Fibroblast of lung (primary cell): ENCODE results near the gene KRTAP9-7. TPM values are rescaled to one million over a fixed set of nuclear protein-coding genes. Genes with fewer than 3 reads are reported as not detected.

Source experiments
- DNase-seq, 2 donors: peaks; one replicate each; pipeline versions ENCODE4 v3.0.0 to v3.0.0-alpha.2; 2010; ENCODE audit warnings: low read depth in 2 of 2
- H2AFZ ChIP-seq: 2 replicates; pipeline ENCODE4 v1.5.1; 2012; ENCODE audit warnings: low read length, control low read depth, inconsistent platforms
- H3K27ac ChIP-seq: 2 replicates; pipeline ENCODE4 v1.5.1; 2011; ENCODE audit warnings: low read length, control low read depth; ENCODE audit not compliant: insufficient read depth
- H3K27me3 ChIP-seq: 2 replicates; pipeline ENCODE4 v1.5.1; 2011; ENCODE audit warnings: mild to moderate bottlenecking, low read length; ENCODE audit not compliant: control insufficient read depth, insufficient read depth
- H3K36me3 ChIP-seq: 2 replicates; pipeline ENCODE4 v1.5.1; 2011; ENCODE audit warnings: low read length; ENCODE audit not compliant: control insufficient read depth, insufficient read depth
- H3K4me1 ChIP-seq: 2 replicates; pipeline ENCODE4 v1.5.1; 2011; ENCODE audit warnings: low read length; ENCODE audit not compliant: control insufficient read depth, insufficient read depth; ENCODE audit errors: extremely low read depth
- H3K4me2 ChIP-seq: 2 replicates; pipeline ENCODE4 v1.5.1; 2011; ENCODE audit warnings: low read length, control low read depth; ENCODE audit not compliant: insufficient read depth; ENCODE audit errors: extremely low read depth
- H3K4me3 ChIP-seq, 4 experiments: fragments of 200-600 bp in 1 of 4; sonication (generic) in 1 of 4; replicated peaks in 1 of 4; 2 replicates each; pipeline ENCODE4 v1.5.1; 2011 to 2016; ENCODE audit warnings: low read length in 4 of 4, low read depth in 3 of 4, mild to moderate bottlenecking in 3 of 4, control low read depth in 2 of 4, inconsistent platforms in 1 of 4, mixed read lengths in 1 of 4; ENCODE audit not compliant: insufficient read depth in 1 of 4; ENCODE audit errors: control extremely low read depth in 1 of 4
- H3K79me2 ChIP-seq: 2 replicates; pipeline ENCODE4 v1.5.1; 2012; ENCODE audit warnings: mild to moderate bottlenecking, low read length, inconsistent platforms; ENCODE audit not compliant: control insufficient read depth, insufficient read depth
- H3K9ac ChIP-seq: 2 replicates; pipeline ENCODE4 v1.5.1; 2011; ENCODE audit warnings: mild to moderate bottlenecking, low read length, control low read depth; ENCODE audit not compliant: insufficient read depth
- H3K9me3 ChIP-seq: 2 replicates; pipeline ENCODE4 v1.5.1; 2012; ENCODE audit warnings: low read depth, low read length; ENCODE audit not compliant: control insufficient read depth, insufficient read depth
- H4K20me1 ChIP-seq: 2 replicates; pipeline ENCODE4 v1.5.1; 2011; ENCODE audit warnings: low read length; ENCODE audit not compliant: control insufficient read depth, insufficient read depth; ENCODE audit errors: extremely low read depth
- CTCF ChIP-seq, 2 donors: IDR thresholded peaks in 1 of 2; conservative IDR thresholded peaks in 1 of 2; 1 replicate in 1 of 2; 2 replicates in 1 of 2; pipeline ENCODE4 v1.5.1; 2011 to 2012; ENCODE audit warnings: low read length in 2 of 2, control low read depth in 1 of 2, inconsistent platforms in 1 of 2, low read depth in 1 of 2, mild to moderate bottlenecking in 1 of 2
- EZH2 ChIP-seq: IDR thresholded peaks from 2 replicates; pipeline ENCODE4 v1.5.1; 2012; ENCODE audit warnings: low read length, control low read depth, mild to moderate bottlenecking; ENCODE audit errors: missing control alignments
- polyA plus RNA-seq, 2 donors: library from polyadenylated mRNA; depleted of rRNA in 1 of 2; stranded (reverse) in 1 of 2; unstranded in 1 of 2; fragments of >200 nt; gene quantifications; 2 replicates each; pipeline ENCODE4 v1.2.1, GENCODE V29; 2011 to 2012; ENCODE audit warnings: missing spikeins in 1 of 2
- total RNA-seq: library from RNA; depleted of rRNA; stranded (reverse); fragments of >200 nt; gene quantifications from 2 replicates; pipeline ENCODE4 v1.2.1, GENCODE V29; 2014

Gene KRTAP9-7
- total and polyA plus RNA-seq, 2 donors (not counting 1 experiment from before 2014, with no cell fraction given) = not detected

DNA sequence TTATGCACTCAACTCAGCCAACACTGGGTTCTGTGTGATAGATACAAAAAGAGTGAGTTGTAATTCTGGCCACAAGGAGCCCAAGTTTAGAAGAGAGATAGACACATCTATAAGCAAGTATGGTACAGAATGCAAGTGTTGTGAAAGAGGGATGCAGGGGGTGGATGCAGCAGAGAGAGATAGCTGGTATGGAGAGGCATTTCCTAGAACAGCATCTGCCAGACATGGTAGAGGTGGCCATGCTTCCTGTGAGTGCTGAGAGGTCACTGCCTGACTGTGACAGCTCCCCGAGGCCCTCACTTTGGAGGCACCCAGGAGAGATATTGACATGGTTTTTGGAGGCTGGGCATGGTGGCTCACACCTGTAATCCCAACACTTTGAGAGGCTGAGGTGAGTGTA is 35.6 kb downstream of the KRTAP9-7 start:
- no peak overlapping the region for H2AFZ ChIP-seq
- no peaks in the 10 kb centered on the region for H3K36me3 ChIP-seq
- no peaks in the 10 kb centered on the region for H3K79me2 ChIP-seq
- H3K4me2 ChIP-seq = no peak overlapping the region
- H3K4me3 ChIP-seq = no peak overlapping the region
- no peak overlapping the region for H3K27ac ChIP-seq
- no peak overlapping the region for H3K9ac ChIP-seq
- TF ChIP-seq CTCF (conservative IDR thresholded peaks at IDR 0.05 in 1 of 2, IDR thresholded peaks at IDR 0.05 in 1 of 2; ENCODE audit: low read depth in 1 of 2, low read length in 2 of 2) (no peak), EZH2 (no peak)
- H3K9me3 ChIP-seq = no peaks in the 10 kb centered on the region
- no peak for DNase-seq
- H3K27me3 ChIP-seq = peaks cover 12% of the 10 kb centered on the region
- H4K20me1 ChIP-seq = no peaks in the 10 kb centered on the region
- H3K4me1 ChIP-seq = no peaks in the 10 kb centered on the region

DNA sequence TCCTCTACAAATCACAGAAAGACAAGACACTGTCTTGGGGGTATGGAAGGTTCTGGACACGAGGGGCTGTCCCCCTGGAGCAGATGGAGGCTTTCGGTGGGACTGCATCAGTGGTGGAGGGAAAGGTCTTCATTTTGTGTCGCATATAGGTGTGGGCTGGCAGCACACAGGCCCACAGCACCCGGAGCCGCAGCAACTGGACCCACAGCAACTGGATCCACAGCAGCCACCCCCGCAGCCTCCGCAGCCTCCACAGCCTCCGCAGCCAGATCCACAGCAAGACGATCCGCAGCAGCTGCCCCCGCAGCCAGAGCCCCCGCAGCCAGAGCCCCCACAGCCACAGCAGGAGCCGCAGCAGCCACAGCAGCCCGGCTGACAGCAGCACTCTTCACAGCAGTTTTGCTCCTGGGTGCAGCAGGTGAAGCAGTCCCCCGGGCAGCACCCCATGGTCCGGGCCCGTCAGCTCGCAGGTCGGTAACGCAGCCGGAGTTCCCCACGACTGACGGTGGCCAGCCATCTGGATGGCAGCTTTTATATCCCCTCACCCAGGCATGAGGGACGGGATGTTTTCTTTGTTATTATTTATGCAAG is 39.8 kb downstream of the KRTAP9-7 start, which contains the start of gene KRTAP17-1:
Gene KRTAP17-1 (minus strand): TSS at position 507 of the 591 bp plus-strand sequence. CDS start 60 bp downstream, at position 447.
- Histone ChIP-seq H3K4me1 (no peaks in the 10 kb centered on the region), H4K20me1 (no peaks in the 10 kb centered on the region), H3K27me3 (peaks cover 3% of the 10 kb centered on the region), H2AFZ (no peak within 1 kb of the TSS), H3K27ac (no peak within 1 kb of the TSS), H3K4me3 (no peak within 1 kb of the TSS), H3K79me2 (no peaks in the 10 kb centered on the region), H3K36me3 (no peaks in the 10 kb centered on the region), H3K9me3 (no peaks in the 10 kb centered on the region), H3K4me2 (no peak within 1 kb of the TSS), H3K9ac (no peak within 1 kb of the TSS)
- no peak for DNase-seq
- no peak for TF ChIP-seq CTCF (conservative IDR thresholded peaks at IDR 0.05 in 1 of 2, IDR thresholded peaks at IDR 0.05 in 1 of 2; ENCODE audit: low read depth in 1 of 2, low read length in 2 of 2)
- no peak for TF ChIP-seq EZH2

DNA sequence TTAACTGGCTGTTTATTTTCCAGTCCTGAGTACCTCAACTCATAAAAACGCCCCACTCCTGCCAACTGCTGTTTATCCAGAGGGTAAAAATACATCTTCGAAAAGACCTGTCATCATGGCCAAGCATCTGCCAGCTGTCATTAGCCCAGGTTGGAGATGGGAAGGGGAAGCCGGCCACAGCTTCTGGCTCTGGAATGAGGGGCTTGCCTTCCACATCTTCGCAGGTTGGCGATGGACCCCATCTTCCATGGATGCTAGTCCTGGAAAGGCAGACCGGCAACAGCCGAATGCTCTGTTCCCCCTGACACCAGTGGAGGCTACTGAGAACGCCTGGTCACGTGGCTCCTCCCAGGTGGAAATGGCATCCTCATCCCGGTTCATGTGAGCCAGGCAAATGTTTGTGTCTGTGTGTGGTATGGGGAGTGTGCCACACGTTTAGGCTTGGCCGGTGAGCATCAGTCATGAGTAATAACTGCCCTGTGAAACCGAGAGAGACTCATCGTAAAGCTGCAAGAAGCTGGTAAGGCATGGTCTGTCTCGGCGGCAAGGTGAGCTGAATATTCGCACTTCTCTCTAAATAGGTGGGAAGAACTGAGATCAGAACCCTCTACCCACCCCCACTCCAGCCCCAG is 40.4 kb downstream of the KRTAP9-7 start:
- H3K9me3 ChIP-seq = no peaks in the 10 kb centered on the region
- no peak overlapping the region for H3K4me2 ChIP-seq
- no peak overlapping the region for H3K27ac ChIP-seq
- H2AFZ ChIP-seq = no peak overlapping the region
- H3K36me3 ChIP-seq = no peaks in the 10 kb centered on the region
- H3K79me2 ChIP-seq = no peaks in the 10 kb centered on the region
- H3K4me1 ChIP-seq = no peaks in the 10 kb centered on the region
- H3K4me3 ChIP-seq = no peak overlapping the region
- no peak overlapping the region for H3K9ac ChIP-seq
- TF ChIP-seq EZH2 (no peak), CTCF (conservative IDR thresholded peaks at IDR 0.05 in 1 of 2, IDR thresholded peaks at IDR 0.05 in 1 of 2; ENCODE audit: low read depth in 1 of 2, low read length in 2 of 2) (no peak)
- no peaks in the 10 kb centered on the region for H4K20me1 ChIP-seq
- no peak for DNase-seq
- H3K27me3 ChIP-seq = peaks cover 3% of the 10 kb centered on the region
